GM12878 (cell line): Measurements from ENCODE around the gene SCAMP5. TPM values are rescaled to one million over a fixed set of nuclear protein-coding genes. Genes with fewer than 3 reads are reported as not detected.

Source experiments
- ATAC-seq: fragments of 200-7000 bp; cut with Tn5 transposase; 3 replicates; pipeline ENCODE4 v1.9.1; 2020; ENCODE audit warnings: mild to moderate bottlenecking, moderate library complexity
- BruUV-seq: library from RNA; stranded (reverse); fragments of 400-500 nt; replicated peaks from 2 replicates; lab custom pipeline; 2021; lab: Mats Ljungman, UMichigan
- CTCF ChIA-PET: fragments of 300-600 bp; sonication (Branson Sonifier 250); formaldehyde crosslinking; extraction: SDS; loops from one replicate; lab custom pipeline; 2021; ENCODE audit warnings: inconsistent platforms; lab: Yijun Ruan, JAX
- POLR2A ChIA-PET: fragments of 350-600 bp; formaldehyde crosslinking; extraction: SDS; loops from one replicate; lab custom pipeline; 2021; ENCODE audit warnings: inconsistent platforms; lab: Charles Lee
- RAD21 ChIA-PET: fragments of 300-600 bp; sonication (Branson Sonifier 250); formaldehyde crosslinking; loops from one replicate; lab custom pipeline; 2023; ENCODE audit warnings: antibody characterized with exemption; ENCODE audit not compliant: unreplicated experiment; lab: Charles Lee
- SMC1A ChIA-PET: fragments of 300-600 bp; sonication (Branson Sonifier 250); formaldehyde crosslinking; loops from one replicate; lab custom pipeline; 2023; ENCODE audit not compliant: unreplicated experiment, uncharacterized antibody; lab: Charles Lee
- DNase-seq: peaks from one replicate; pipeline ENCODE4 v3.0.0-alpha.2; 2011; ENCODE audit warnings: low read depth, low spot score
- FAIRE-seq: peaks from 3 replicates; lab custom pipeline; 2011; peaks lifted over from hg19 to GRCh38; lab: Jason Lieb, UNC
- H2AFZ ChIP-seq: 2 replicates; pipeline ENCODE4 v1.6.0; 2011; ENCODE audit warnings: low read depth, low read length, control low read depth; ENCODE audit not compliant: control insufficient read depth
- H3K27ac ChIP-seq: 2 replicates; pipeline ENCODE4 v1.5.1; 2011; ENCODE audit warnings: control low read depth; ENCODE audit not compliant: control insufficient read depth, insufficient read depth
- H3K27me3 ChIP-seq, 2 experiments: replicated peaks in 1 of 2; 2 replicates each; pipeline versions ENCODE4 v1.6.0 to v1.6.1; 2011; ENCODE audit warnings: low read length in 1 of 2; ENCODE audit not compliant: control insufficient read depth in 2 of 2, insufficient read depth in 2 of 2
- H3K36me3 ChIP-seq, 2 experiments: 2 replicates each; pipeline ENCODE4 v1.5.1; 2011; ENCODE audit warnings: low read length in 1 of 2; ENCODE audit not compliant: control insufficient read depth in 2 of 2, insufficient read depth in 2 of 2
- H3K4me1 ChIP-seq: 2 replicates; pipeline ENCODE4 v1.6.1; 2011; ENCODE audit warnings: mild to moderate bottlenecking, low read length, moderate library complexity, mixed read lengths; ENCODE audit not compliant: control insufficient read depth, insufficient read depth
- H3K4me2 ChIP-seq: 2 replicates; pipeline ENCODE4 v1.6.0; 2011; ENCODE audit warnings: control low read depth; ENCODE audit not compliant: control insufficient read depth, insufficient read depth
- H3K4me3 ChIP-seq: fragments of 200-600 bp; sonication (generic); 2 replicates; pipeline ENCODE4 v1.5.1; 2016
- H3K79me2 ChIP-seq: 2 replicates; pipeline ENCODE4 v1.6.0; 2011; ENCODE audit warnings: low read length; ENCODE audit not compliant: control insufficient read depth, insufficient read depth
- H3K9ac ChIP-seq: 2 replicates; pipeline ENCODE4 v1.8.0; 2011; ENCODE audit warnings: low read length, control low read depth, mixed read lengths; ENCODE audit not compliant: control insufficient read depth, insufficient read depth
- H3K9me3 ChIP-seq: replicated peaks from 3 replicates; pipeline ENCODE4 v1.5.1; 2011; ENCODE audit warnings: mild to moderate bottlenecking, low read length; ENCODE audit not compliant: control insufficient read depth, insufficient read depth
- H4K20me1 ChIP-seq: 2 replicates; pipeline ENCODE4 v1.6.0; 2011; ENCODE audit not compliant: control insufficient read depth, insufficient read depth
- CBFB ChIP-seq: IDR thresholded peaks from 2 replicates; pipeline ENCODE4 v1.6.1; 2016; ENCODE audit warnings: antibody characterized with exemption, low read depth
- CBX3 ChIP-seq: fragments of 200-600 bp; sonication (generic); IDR thresholded peaks from 2 replicates; pipeline ENCODE4 v1.6.1; 2016; ENCODE audit warnings: low read depth, borderline replicate concordance
- CREB1 ChIP-seq: IDR thresholded peaks from 2 replicates; pipeline ENCODE4 v1.6.1; 2012; ENCODE audit warnings: low read depth, mild to moderate bottlenecking, inconsistent platforms
- EP300 ChIP-seq, 2 experiments: fragments of 150-350 bp in 1 of 2; IDR thresholded peaks; 2 replicates each; pipeline ENCODE4 v1.6.1; 2011 to 2012; ENCODE audit warnings: low read depth in 2 of 2, low read length in 2 of 2, borderline replicate concordance in 1 of 2, improper control_type of control experiment in 1 of 2, inconsistent platforms in 1 of 2; ENCODE audit not compliant: control insufficient read depth in 1 of 2
- ETV6 ChIP-seq, 2 experiments: fragments of 450-650 bp in 1 of 2; IDR thresholded peaks in 1 of 2; conservative IDR thresholded peaks in 1 of 2; 2 replicates each; pipeline ENCODE4 v1.6.1; 2014; ENCODE audit warnings: antibody characterized with exemption in 1 of 2, borderline replicate concordance in 1 of 2, low read depth in 1 of 2, mild to moderate bottlenecking in 1 of 2, moderate library complexity in 1 of 2
- HDAC2 ChIP-seq: fragments of 200-600 bp; sonication (generic); IDR thresholded peaks from 2 replicates; pipeline ENCODE4 v1.6.1; 2017
- JUNB ChIP-seq: IDR thresholded peaks from 2 replicates; pipeline ENCODE4 v1.6.1; 2016; ENCODE audit warnings: antibody characterized with exemption, mild to moderate bottlenecking
- MAX ChIP-seq: IDR thresholded peaks from 2 replicates; pipeline ENCODE4 v1.6.1; 2012; ENCODE audit warnings: low read depth, low read length, improper control_type of control experiment
- MTA3 ChIP-seq: IDR thresholded peaks from 2 replicates; pipeline ENCODE4 v1.6.1; 2012; ENCODE audit warnings: low read length, inconsistent platforms, borderline replicate concordance
- NFIC ChIP-seq: IDR thresholded peaks from 2 replicates; pipeline ENCODE4 v1.6.1; 2012; ENCODE audit warnings: low read depth, mild to moderate bottlenecking, inconsistent platforms, low read length, moderate library complexity
- NFXL1 ChIP-seq: fragments of 450-650 bp; IDR thresholded peaks from 2 replicates; pipeline ENCODE4 v1.6.1; 2017; ENCODE audit warnings: antibody characterized with exemption, mild to moderate bottlenecking, borderline replicate concordance
- NR2C1 ChIP-seq: fragments of 450-650 bp; IDR thresholded peaks from 2 replicates; pipeline ENCODE4 v1.6.1; 2017; ENCODE audit warnings: antibody characterized with exemption, mild to moderate bottlenecking, moderate library complexity
- NR2F1 ChIP-seq: fragments of 450-650 bp; conservative IDR thresholded peaks from 2 replicates; pipeline ENCODE4 v1.6.1; 2017; ENCODE audit warnings: mild to moderate bottlenecking
- RB1 ChIP-seq: fragments of 450-650 bp; formaldehyde crosslinking; IDR thresholded peaks from 2 replicates; pipeline ENCODE4 v1.6.1; 2017; ENCODE audit warnings: mild to moderate bottlenecking, borderline replicate concordance
- RBBP5 ChIP-seq: fragments of 200-600 bp; sonication (generic); conservative IDR thresholded peaks from 2 replicates; pipeline ENCODE4 v1.6.1; 2016
- SUZ12 ChIP-seq: fragments of 200-600 bp; sonication (generic); IDR thresholded peaks from one replicate; pipeline ENCODE4 v1.6.1; 2018; ENCODE audit warnings: antibody characterized with exemption, mild to moderate bottlenecking; ENCODE audit not compliant: unreplicated experiment
- TCF3 ChIP-seq: IDR thresholded peaks from 2 replicates; pipeline ENCODE4 v1.6.1; 2012; ENCODE audit warnings: low read depth, mild to moderate bottlenecking, low read length, borderline replicate concordance; ENCODE audit not compliant: insufficient read depth
- ZNF274 ChIP-seq: IDR thresholded peaks from one replicate; pipeline ENCODE4 v1.8.0; 2011; ENCODE audit not compliant: insufficient read length, insufficient read depth
- ZNF384 ChIP-seq: IDR thresholded peaks from 2 replicates; pipeline ENCODE4 v1.6.1; 2012; ENCODE audit warnings: low read depth, mild to moderate bottlenecking, low read length, improper control_type of control experiment, borderline replicate concordance
- ZNF622 ChIP-seq: fragments of 450-650 bp; IDR thresholded peaks from 2 replicates; pipeline ENCODE4 v1.6.1; 2017; ENCODE audit warnings: mild to moderate bottlenecking, inconsistent platforms
- WGBS: methylation state at CpG from one replicate; pipeline ENCODE4 v1.1.6; 2016; ENCODE audit warnings: low lambda C conversion rate; ENCODE audit not compliant: insufficient replicate concordance, insufficient coverage; ENCODE audit errors: missing lambda C conversion rate; 5-methylcytosine and 5-hydroxymethylcytosine counted together
- in situ Hi-C: fragments of 300-500 bp; cut with MboI; formaldehyde crosslinking; loops from 9 replicates; pipeline ENCODE4 v1.14.3; 2018; ENCODE audit warnings: mixed read lengths
- intact Hi-C: fragments of 100-400 bp; cut with micrococcal nuclease; formaldehyde crosslinking; loops from one replicate; pipeline ENCODE4 v1.14.2; 2022; ENCODE audit not compliant: unreplicated experiment
- polyA plus RNA-seq, 11 experiments: library from polyadenylated mRNA; depleted of rRNA in 4 of 11; unstranded in 6 of 11; stranded (reverse) in 5 of 11; fragments of >200 nt; fragmentation: Nextera tagmentation in 4 of 11; fragmentation: Illumina TruSeq in 1 of 11; extraction: Ambion mirVana in 4 of 11; extraction: Trizol in 1 of 11; gene quantifications; 1 replicate in 1 of 11; 2 replicates in 10 of 11; pipeline versions ENCODE4 v1.2.1 to v1.2.3, GENCODE V29; 2011 to 2016; ENCODE audit warnings: inconsistent platforms in 2 of 11, missing spikeins in 2 of 11, low read depth in 1 of 11
- total RNA-seq, 4 experiments: library from RNA; depleted of rRNA in 3 of 4; stranded (reverse); fragments of >200 nt in 3 of 4; fragmentation: Illumina TruSeq in 1 of 4; extraction: Trizol in 1 of 4; gene quantifications; 2 replicates each; pipeline versions ENCODE4 v1.2.1 to v1.2.3, GENCODE V29; 2013 to 2021

Gene SCAMP5
- total and polyA plus RNA-seq, 10 of the 15 experiments (the other 5 are each of a cell fraction or from before 2014, with no cell fraction given): 1.6 to 41.6 (median 16.9) TPM

GRCh38 chr15:75019916-75020315 is 24.6 kb downstream of the SCAMP5 start:
- FAIRE-seq (no peak), DNase-seq (no peak), ATAC-seq (no peak)
- Histone ChIP-seq H2AFZ (no peak overlapping the region), H4K20me1 (no peaks in the 10 kb centered on the region), H3K9me3 (no peaks in the 10 kb centered on the region), H3K4me1 (peaks cover 6% of the 10 kb centered on the region; the same call in 1 of the 2 replicates), H3K4me2 (no peak overlapping the region), H3K4me3 (no peak overlapping the region), H3K27ac (no peak overlapping the region), H3K27me3 (no peaks in the 10 kb centered on the region), H3K36me3 (no peaks in the 10 kb centered on the region), H3K9ac (no peak overlapping the region), H3K79me2 (peaks cover 14% of the 10 kb centered on the region)
- TF ChIP-seq ETV6 (conservative IDR thresholded peaks at IDR 0.05 in 1 of 2, IDR thresholded peaks at IDR 0.05 in 1 of 2; ENCODE audit: borderline replicate concordance in 1 of 2, low read depth in 1 of 2) (no peak), CBX3 (no peak), ZNF384 (no peak), ZNF274 (no peak), CBFB (no peak), RBBP5 (no peak), EP300 (IDR thresholded peaks at IDR 0.05; ENCODE audit: borderline replicate concordance in 1 of 2, control insufficient read depth in 1 of 2, low read depth in 2 of 2, low read length in 2 of 2) (no peak), NFXL1 (no peak), NR2F1 (no peak), MAX (no peak), SUZ12 (no peak), RB1 (no peak), CREB1 (no peak), JUNB (no peak), MTA3 (no peak), NFIC (no peak), NR2C1 (no peak), TCF3 (no peak), ZNF622 (no peak), HDAC2 (no peak)
- RAD21 ChIA-PET: no interaction called here
- intact Hi-C loops (loop anchor here (5.0 kb wide), 1 partner anchor 432 kb away; the partner anchor contains the start of gene SIN3A), in situ Hi-C loops (loop anchor here (10.0 to 25.0 kb wide), 2 partner anchors 285 to 642 kb away; no protein-coding TSS in a partner anchor)
- SMC1A ChIA-PET: no interaction called here
- BruUV-seq: no TSS peak
- CTCF ChIA-PET: interaction anchor here (0.6 to 1.4 kb wide), 2 partner anchors 10 to 20 kb away, joined by 3 read pairs; no protein-coding TSS in a partner anchor
- WGBS: 79% methylated on average over 3 of the region's 3 CpGs
- POLR2A ChIA-PET: interaction anchor here (1.8 kb wide), 1 partner anchor 9 kb away, joined by 5 read pairs; no protein-coding TSS in a partner anchor
